Calu3 (cell line): Measurements from ENCODE around the gene C20orf144. TPM values are rescaled to one million over a fixed set of nuclear protein-coding genes. Genes with fewer than 3 reads are reported as not detected.
"Not testable (repeated sequence)": the region's sequence is repeated elsewhere in the genome, so short reads cannot be mapped to it uniquely, and the experiment has no call there.

ENCODE experiments used
- BruUV-seq: library from RNA; stranded (reverse); fragments of 400-500 nt; replicated peaks from 2 replicates; lab custom pipeline; 2021; lab: Mats Ljungman, UMichigan
- CTCF ChIA-PET: fragments of 300-600 bp; sonication (Branson Sonifier 250); formaldehyde crosslinking; loops from one replicate; lab custom pipeline; 2022; ENCODE audit warnings: antibody characterized with exemption; lab: Charles Lee
- DNase-seq: peaks from one replicate; pipeline ENCODE4 v3.0.0; 2022
- H3K27ac Mint-ChIP-seq: one replicate; pipeline ENCODE4 v1.8.0; 2022; ENCODE audit warnings: mixed read lengths; ENCODE audit not compliant: unreplicated experiment
- H3K27me3 Mint-ChIP-seq: one replicate; pipeline ENCODE4 v1.8.0; 2022; ENCODE audit warnings: mixed read lengths; ENCODE audit not compliant: unreplicated experiment
- H3K36me3 Mint-ChIP-seq: one replicate; pipeline ENCODE4 v1.8.0; 2022; ENCODE audit warnings: mild to moderate bottlenecking, moderate library complexity, mixed read lengths; ENCODE audit not compliant: insufficient read depth, unreplicated experiment
- H3K4me1 Mint-ChIP-seq: one replicate; pipeline ENCODE4 v1.8.0; 2022; ENCODE audit warnings: mild to moderate bottlenecking, low read depth, mixed read lengths; ENCODE audit not compliant: unreplicated experiment
- H3K4me3 Mint-ChIP-seq: one replicate; pipeline ENCODE4 v1.8.0; 2022; ENCODE audit warnings: mild to moderate bottlenecking, low read depth, moderate library complexity, mixed read lengths; ENCODE audit not compliant: unreplicated experiment
- H3K9me3 Mint-ChIP-seq: one replicate; pipeline ENCODE4 v1.8.0; 2022; ENCODE audit warnings: low read depth, mixed read lengths; ENCODE audit not compliant: unreplicated experiment
- CTCF ChIP-seq: fragments of 200-600 bp; IDR thresholded peaks from one replicate; pipeline ENCODE4 v1.8.0; 2022; ENCODE audit warnings: antibody characterized with exemption; ENCODE audit not compliant: unreplicated experiment
- intact Hi-C: fragments of 100-400 bp; cut with micrococcal nuclease; formaldehyde crosslinking; loops from one replicate; pipeline ENCODE4 v1.10.0; 2022; ENCODE audit not compliant: unreplicated experiment
- total RNA-seq: library from RNA; stranded (reverse); gene quantifications from 2 replicates; pipeline ENCODE4 v1.2.3, GENCODE V29; 2022

C20orf144 gene
- total RNA-seq, 1 experiment from 2014 or later = 0.45 TPM

- H3K27ac Mint-ChIP-seq = no peak overlapping the region
- peaks cover 27% of the 10 kb centered on the region for H3K36me3 Mint-ChIP-seq
- no peak for DNase-seq
- no peaks in the 10 kb centered on the region for H3K9me3 Mint-ChIP-seq
- no peaks in the 10 kb centered on the region for H3K27me3 Mint-ChIP-seq
- H3K4me1 Mint-ChIP-seq = no peaks in the 10 kb centered on the region
- BruUV-seq = no TSS peak
- intact Hi-C loops = no loop called here
- H3K4me3 Mint-ChIP-seq = no peak overlapping the region
- CTCF ChIA-PET = interaction anchor here (0.6 kb wide), 1 partner anchor 141 kb away, joined by 6 read pairs; no protein-coding TSS in a partner anchor
- no peak for TF ChIP-seq CTCF
Observed at GRCh38 chr20:33644313-33645071, 17.6 kb upstream of the C20orf144 start.

- no peaks in the 10 kb centered on the region for H3K9me3 Mint-ChIP-seq
- no TSS peak for BruUV-seq
- peaks cover 27% of the 10 kb centered on the region for H3K36me3 Mint-ChIP-seq
- intact Hi-C loops = no loop called here
- DNase-seq = no peak
- no peaks in the 10 kb centered on the region for H3K27me3 Mint-ChIP-seq
- no peak overlapping the region for H3K4me3 Mint-ChIP-seq
- TF ChIP-seq CTCF = no peak
- CTCF ChIA-PET = interaction anchor here (0.6 kb wide), 2 partner anchors 55 to 142 kb away, joined by 5 to 6 read pairs; no protein-coding TSS in a partner anchor
- no peak overlapping the region for H3K27ac Mint-ChIP-seq
- H3K4me1 Mint-ChIP-seq = no peaks in the 10 kb centered on the region
Observed at GRCh38 chr20:33645072-33645358, 17.1 kb upstream of the C20orf144 start.

- no peaks in the 10 kb centered on the region for H3K27me3 Mint-ChIP-seq
- H3K36me3 Mint-ChIP-seq = peaks cover 28% of the 10 kb centered on the region
- CTCF ChIA-PET = interaction anchor here (0.6 kb wide), 1 partner anchor 55 kb away, joined by 5 read pairs; no protein-coding TSS in a partner anchor
- no peaks in the 10 kb centered on the region for H3K9me3 Mint-ChIP-seq
- peaks cover 2% of the 10 kb centered on the region for H3K4me1 Mint-ChIP-seq
- no peak for TF ChIP-seq CTCF
- DNase-seq = no peak
- intact Hi-C loops = no loop called here
- no TSS peak for BruUV-seq
- H3K27ac Mint-ChIP-seq = no peak overlapping the region
- H3K4me3 Mint-ChIP-seq = no peak overlapping the region
Observed at GRCh38 chr20:33645396-33645795, 16.7 kb upstream of the C20orf144 start.

GRCh38 chr20:33646191-33646590 is 15.9 kb upstream of the C20orf144 start:
- BruUV-seq = no TSS peak
- Mint-ChIP-seq H3K36me3 (peaks cover 36% of the 10 kb centered on the region), H3K4me1 (peaks cover 10% of the 10 kb centered on the region), H3K4me3 (no peak overlapping the region), H3K9me3 (no peaks in the 10 kb centered on the region), H3K27ac (no peak overlapping the region), H3K27me3 (no peaks in the 10 kb centered on the region)
- intact Hi-C loops = no loop called here
- DNase-seq = no peak
- no peak for TF ChIP-seq CTCF
- CTCF ChIA-PET = no interaction called here

GRCh38 chr20:33646959-33647602 is 15.0 kb upstream of the C20orf144 start:
- BruUV-seq, H3K9me3 Mint-ChIP-seq, CTCF ChIA-PET, H3K27ac Mint-ChIP-seq, intact Hi-C loops, H3K27me3 Mint-ChIP-seq, DNase-seq, H3K4me3 Mint-ChIP-seq: not testable (repeated sequence)
- H3K4me1 Mint-ChIP-seq = peaks cover 19% of the 10 kb centered on the region
- H3K36me3 Mint-ChIP-seq = peaks cover 42% of the 10 kb centered on the region
